ENCODE results near the gene MARCHF3.

DNA sequence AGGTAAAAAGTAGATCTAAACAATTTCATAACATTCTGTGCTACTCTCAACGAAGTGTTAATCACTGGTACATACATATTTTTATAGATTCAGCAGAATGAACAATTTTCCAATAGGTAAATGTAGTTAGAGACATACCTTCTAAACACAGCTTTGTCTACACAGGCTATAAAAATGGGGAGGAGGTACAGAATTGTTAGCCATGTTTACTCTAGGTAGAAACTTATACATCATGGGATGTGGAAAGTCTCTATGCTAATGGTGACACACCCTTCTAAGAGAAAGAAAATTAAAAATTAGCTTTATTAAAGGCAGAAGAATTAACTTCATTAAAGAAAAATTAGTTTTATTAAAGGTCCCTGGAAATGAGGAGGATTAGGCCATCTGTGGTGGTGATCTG lies 31.2 kb upstream of the MARCHF3 start:
- TF ChIP-seq, protein P1, sequence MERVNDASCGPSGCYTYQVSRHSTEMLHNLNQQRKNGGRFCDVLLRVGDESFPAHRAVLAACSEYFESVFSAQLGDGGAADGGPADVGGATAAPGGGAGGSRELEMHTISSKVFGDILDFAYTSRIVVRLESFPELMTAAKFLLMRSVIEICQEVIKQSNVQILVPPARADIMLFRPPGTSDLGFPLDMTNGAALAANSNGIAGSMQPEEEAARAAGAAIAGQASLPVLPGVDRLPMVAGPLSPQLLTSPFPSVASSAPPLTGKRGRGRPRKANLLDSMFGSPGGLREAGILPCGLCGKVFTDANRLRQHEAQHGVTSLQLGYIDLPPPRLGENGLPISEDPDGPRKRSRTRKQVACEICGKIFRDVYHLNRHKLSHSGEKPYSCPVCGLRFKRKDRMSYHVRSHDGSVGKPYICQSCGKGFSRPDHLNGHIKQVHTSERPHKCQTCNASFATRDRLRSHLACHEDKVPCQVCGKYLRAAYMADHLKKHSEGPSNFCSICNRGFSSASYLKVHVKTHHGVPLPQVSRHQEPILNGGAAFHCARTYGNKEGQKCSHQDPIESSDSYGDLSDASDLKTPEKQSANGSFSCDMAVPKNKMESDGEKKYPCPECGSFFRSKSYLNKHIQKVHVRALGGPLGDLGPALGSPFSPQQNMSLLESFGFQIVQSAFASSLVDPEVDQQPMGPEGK (CRISPR knock-in tag; IDR thresholded peaks at IDR 0.05; ENCODE audit: borderline replicate concordance), result no peak
- TF ChIP-seq RARB (CRISPR knock-in tag; IDR thresholded peaks at IDR 0.05) (no peak), PPARA (CRISPR knock-in tag; IDR thresholded peaks at IDR 0.05; ENCODE audit: borderline replicate concordance) (no peak), ZNF70 (CRISPR knock-in tag; IDR thresholded peaks at IDR 0.05) (no peak), ZFP3 (CRISPR knock-in tag; IDR thresholded peaks at IDR 0.05) (no peak), ESRRG (CRISPR knock-in tag; IDR thresholded peaks at IDR 0.05) (no peak), ZC3H10 (CRISPR knock-in tag; IDR thresholded peaks at IDR 0.05) (no peak), ZNF565 (CRISPR knock-in tag; conservative IDR thresholded peaks at IDR 0.05; ENCODE audit: low read depth) (no peak), GLIS3 (CRISPR knock-in tag; IDR thresholded peaks at IDR 0.05) (no peak), ZNF8 (CRISPR knock-in tag; IDR thresholded peaks at IDR 0.05) (no peak), SNAI2 (CRISPR knock-in tag; IDR thresholded peaks at IDR 0.05) (no peak)
- TF ChIP-seq, protein P2, sequence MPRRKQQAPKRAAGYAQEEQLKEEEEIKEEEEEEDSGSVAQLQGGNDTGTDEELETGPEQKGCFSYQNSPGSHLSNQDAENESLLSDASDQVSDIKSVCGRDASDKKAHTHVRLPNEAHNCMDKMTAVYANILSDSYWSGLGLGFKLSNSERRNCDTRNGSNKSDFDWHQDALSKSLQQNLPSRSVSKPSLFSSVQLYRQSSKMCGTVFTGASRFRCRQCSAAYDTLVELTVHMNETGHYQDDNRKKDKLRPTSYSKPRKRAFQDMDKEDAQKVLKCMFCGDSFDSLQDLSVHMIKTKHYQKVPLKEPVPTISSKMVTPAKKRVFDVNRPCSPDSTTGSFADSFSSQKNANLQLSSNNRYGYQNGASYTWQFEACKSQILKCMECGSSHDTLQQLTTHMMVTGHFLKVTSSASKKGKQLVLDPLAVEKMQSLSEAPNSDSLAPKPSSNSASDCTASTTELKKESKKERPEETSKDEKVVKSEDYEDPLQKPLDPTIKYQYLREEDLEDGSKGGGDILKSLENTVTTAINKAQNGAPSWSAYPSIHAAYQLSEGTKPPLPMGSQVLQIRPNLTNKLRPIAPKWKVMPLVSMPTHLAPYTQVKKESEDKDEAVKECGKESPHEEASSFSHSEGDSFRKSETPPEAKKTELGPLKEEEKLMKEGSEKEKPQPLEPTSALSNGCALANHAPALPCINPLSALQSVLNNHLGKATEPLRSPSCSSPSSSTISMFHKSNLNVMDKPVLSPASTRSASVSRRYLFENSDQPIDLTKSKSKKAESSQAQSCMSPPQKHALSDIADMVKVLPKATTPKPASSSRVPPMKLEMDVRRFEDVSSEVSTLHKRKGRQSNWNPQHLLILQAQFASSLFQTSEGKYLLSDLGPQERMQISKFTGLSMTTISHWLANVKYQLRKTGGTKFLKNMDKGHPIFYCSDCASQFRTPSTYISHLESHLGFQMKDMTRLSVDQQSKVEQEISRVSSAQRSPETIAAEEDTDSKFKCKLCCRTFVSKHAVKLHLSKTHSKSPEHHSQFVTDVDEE (CRISPR knock-in tag; IDR thresholded peaks at IDR 0.05), result no peak
- TF ChIP-seq, protein P3, sequence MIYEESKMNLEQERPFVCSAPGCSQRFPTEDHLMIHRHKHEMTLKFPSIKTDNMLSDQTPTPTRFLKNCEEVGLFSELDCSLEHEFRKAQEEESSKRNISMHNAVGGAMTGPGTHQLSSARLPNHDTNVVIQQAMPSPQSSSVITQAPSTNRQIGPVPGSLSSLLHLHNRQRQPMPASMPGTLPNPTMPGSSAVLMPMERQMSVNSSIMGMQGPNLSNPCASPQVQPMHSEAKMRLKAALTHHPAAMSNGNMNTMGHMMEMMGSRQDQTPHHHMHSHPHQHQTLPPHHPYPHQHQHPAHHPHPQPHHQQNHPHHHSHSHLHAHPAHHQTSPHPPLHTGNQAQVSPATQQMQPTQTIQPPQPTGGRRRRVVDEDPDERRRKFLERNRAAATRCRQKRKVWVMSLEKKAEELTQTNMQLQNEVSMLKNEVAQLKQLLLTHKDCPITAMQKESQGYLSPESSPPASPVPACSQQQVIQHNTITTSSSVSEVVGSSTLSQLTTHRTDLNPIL (CRISPR knock-in tag; IDR thresholded peaks at IDR 0.05; ENCODE audit: low read depth), result no peak
- TF ChIP-seq, protein P4, sequence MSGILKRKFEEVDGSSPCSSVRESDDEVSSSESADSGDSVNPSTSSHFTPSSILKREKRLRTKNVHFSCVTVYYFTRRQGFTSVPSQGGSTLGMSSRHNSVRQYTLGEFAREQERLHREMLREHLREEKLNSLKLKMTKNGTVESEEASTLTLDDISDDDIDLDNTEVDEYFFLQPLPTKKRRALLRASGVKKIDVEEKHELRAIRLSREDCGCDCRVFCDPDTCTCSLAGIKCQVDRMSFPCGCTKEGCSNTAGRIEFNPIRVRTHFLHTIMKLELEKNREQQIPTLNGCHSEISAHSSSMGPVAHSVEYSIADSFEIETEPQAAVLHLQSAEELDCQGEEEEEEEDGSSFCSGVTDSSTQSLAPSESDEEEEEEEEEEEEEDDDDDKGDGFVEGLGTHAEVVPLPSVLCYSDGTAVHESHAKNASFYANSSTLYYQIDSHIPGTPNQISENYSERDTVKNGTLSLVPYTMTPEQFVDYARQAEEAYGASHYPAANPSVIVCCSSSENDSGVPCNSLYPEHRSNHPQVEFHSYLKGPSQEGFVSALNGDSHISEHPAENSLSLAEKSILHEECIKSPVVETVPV (CRISPR knock-in tag; IDR thresholded peaks at IDR 0.05), result no peak
